HL-60/S4 treated with retinoic acid at 250 ng/mL for 4 days and 3 days (cell line): Measurements from ENCODE around the gene LEFTY2.
"Not testable (repeated sequence)": the region's sequence is repeated elsewhere in the genome, so short reads cannot be mapped to it uniquely, and the experiment has no call there.

Source experiments
- in situ Hi-C: fragments of 300-500 bp; cut with MboI; formaldehyde crosslinking; loops from 2 replicates; pipeline ENCODE4 v1.7.0; 2022; ENCODE audit warnings: low sequenced_read_pairs

LEFTY2 gene

GRCh38 chr1:225931270-225932136 is 9.5 kb downstream of the LEFTY2 start:
- in situ Hi-C loops, result no loop called here

- in situ Hi-C loops, result no loop called here
Observed at GRCh38 chr1:225930566-225930965, 10.5 kb downstream of the LEFTY2 start.

DNA sequence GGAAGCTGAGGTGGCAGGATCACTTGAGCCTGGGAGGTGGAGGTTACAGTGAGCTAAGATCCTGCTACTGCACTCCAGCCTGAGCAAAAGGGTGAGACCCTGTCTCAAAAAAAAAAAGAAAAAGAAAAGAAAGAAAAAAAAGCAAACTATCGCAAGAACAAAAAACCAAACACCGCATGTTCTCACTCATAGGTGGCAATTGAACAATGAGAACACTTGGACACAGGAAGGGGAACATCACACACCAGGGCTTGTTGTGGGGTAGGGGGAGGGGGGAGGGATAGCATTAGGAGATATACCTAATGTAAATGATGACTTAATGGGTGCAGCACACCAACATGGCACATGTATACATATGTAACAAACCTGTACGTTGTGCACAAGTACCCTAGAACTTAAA is 11.6 kb downstream of the LEFTY2 start:
- in situ Hi-C loops, result not testable (repeated sequence)

- in situ Hi-C loops, result no loop called here
Observed at GRCh38 chr1:225928186-225929175, 12.5 kb downstream of the LEFTY2 start.

DNA sequence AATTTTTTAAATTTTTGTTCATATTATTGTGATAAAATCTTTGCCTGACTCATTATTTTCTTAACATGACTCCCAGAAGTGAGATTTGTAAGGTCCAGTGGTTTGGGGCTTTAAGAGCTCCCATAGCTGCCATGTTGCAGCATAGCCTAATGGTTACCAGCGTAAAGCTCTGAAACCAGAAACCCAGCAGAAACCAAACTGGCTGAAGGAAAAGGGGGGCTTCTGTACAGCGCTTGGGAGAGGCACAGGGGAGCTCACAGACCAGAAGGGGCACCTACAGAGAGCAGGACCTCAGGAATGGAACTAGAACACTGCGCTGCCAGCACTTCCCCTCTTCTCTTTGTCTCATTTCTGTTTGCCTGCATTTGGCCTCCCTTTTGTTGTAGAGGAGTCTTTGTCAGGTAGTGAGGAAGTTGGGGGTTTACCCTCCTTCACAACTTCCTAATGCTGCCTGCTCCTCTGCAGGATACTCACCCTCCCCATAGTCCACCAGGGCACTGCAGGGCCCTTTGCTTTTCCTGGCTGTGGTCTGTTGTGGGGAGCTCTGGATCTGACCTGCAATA is 14.4 kb downstream of the LEFTY2 start:
- in situ Hi-C loops, result no loop called here

DNA sequence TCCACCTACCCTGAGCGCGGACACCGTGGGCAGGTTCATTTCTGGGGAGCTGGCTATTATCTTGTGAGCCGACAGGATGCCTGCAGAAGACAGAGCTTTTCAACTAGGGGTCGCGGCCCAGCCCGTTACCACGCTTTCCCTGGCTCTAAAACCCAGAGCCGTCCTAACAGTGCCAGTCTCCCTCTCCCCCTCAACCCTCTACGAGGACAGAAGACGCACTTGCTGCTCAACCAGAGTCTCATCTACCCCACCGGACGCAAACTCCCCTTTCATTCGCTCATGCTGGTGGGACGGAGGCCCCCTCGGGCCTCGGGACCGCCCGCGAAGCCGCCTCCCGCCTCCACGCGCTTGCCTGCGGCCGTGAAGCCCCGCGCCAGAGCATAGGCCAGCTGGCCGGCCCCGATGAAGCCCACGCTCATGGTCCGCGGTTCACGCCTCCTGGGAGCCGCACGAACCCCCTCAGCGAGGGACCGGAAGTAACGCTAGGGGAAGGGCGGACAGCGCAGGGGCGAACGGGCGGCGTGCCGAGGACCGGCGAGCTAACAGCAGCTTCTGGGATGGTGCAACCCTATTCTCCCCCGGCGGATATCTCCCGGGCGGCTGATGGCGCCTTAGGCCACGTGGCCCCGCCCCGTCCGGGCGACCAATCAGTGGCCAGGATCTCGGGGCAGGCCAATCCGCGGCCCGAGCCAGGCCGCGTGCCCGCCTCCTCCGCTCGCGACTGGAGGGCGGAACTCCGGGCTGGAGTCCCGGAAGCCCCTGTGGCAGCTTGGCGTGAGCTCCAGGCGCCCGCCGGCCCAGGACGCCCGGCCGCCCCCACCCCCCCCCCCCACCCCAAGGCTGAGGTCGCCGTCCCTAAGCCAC is 17.1 kb downstream of the LEFTY2 start, which contains the start of gene PYCR2:
Gene PYCR2, minus strand, starts transcription at position 559 of the 864 bp plus-strand sequence. Its CDS starts 140 bp downstream, at position 419.
- in situ Hi-C loops, result no loop called here

DNA sequence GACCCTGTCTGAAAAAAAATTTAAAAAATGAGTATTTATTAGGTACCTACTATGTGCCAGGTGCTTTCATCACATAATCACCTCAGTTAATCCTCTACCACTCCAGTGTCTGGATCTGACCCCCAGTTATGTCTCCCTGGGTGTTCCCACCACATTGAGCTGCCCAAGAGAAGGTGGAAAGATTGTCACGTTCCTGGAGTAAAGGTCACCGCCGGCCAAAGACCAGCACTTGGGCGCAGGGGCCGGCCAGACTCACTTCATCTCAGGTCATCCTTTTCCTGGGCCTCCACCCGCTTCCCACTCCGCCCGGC is 17.7 kb downstream of the LEFTY2 start:
- in situ Hi-C loops, result no loop called here

DNA sequence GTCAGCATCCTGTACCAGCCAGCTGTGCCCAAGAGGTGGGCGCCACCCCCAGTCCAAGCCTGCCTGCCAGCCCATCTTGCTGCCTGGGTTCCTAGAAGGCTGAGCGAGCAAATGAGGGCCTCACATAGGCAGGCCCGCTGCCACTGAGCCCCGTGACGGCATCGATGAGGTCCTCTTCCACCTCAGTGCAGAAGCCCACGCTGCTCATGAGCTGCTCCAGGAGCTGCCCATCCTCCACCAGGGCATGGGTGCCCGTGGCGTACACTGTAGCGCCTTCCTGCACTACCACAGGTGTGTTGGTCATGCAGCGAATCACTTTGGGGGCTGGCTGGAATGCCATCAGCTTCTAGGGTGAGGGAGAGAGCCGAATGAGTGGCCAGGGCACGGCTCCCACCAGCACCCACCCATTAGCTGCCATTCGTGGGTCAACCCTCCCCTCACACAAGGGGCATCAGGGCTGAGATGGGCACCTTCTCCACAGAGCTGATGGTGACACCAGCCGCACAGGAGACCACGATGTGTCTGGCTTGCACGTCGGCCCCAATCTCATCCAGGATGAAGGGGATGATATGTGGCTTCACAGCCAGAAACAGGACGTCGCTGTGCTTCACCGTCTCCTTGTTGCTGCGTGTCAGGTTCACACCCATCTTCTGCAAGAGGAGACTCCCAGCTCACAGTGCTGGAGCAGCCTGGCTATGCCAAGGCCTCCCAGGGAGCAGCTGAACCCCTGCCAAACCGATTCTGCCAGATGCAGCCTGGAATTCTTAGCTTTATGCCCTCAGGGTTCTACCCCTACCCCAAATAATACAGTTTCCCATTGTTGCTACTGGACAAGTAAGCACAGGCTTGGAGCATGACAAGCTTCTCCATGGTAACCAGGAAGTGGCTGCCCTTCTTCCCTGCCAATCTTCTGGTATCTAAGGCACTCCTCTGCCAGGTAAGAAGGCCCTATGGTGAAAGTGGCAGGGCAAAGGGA is 19.0 kb downstream of the LEFTY2 start:
- in situ Hi-C loops, result no loop called here

GRCh38 chr1:225919906-225920305 is 21.1 kb downstream of the LEFTY2 start:
- in situ Hi-C loops, result no loop called here

- in situ Hi-C loops, result no loop called here
Observed at GRCh38 chr1:225918280-225918679, 22.7 kb downstream of the LEFTY2 start.

- in situ Hi-C loops, result no loop called here
Observed at GRCh38 chr1:225917536-225917935, 23.5 kb downstream of the LEFTY2 start.

- in situ Hi-C loops, result no loop called here
Observed at GRCh38 chr1:225917101-225917500, 23.9 kb downstream of the LEFTY2 start.

GRCh38 chr1:225915538-225915991 is 25.5 kb downstream of the LEFTY2 start:
- in situ Hi-C loops, result no loop called here

GRCh38 chr1:225914947-225915346 is 26.1 kb downstream of the LEFTY2 start:
- in situ Hi-C loops, result no loop called here

GRCh38 chr1:225914391-225914790 is 26.6 kb downstream of the LEFTY2 start:
- in situ Hi-C loops, result no loop called here

DNA sequence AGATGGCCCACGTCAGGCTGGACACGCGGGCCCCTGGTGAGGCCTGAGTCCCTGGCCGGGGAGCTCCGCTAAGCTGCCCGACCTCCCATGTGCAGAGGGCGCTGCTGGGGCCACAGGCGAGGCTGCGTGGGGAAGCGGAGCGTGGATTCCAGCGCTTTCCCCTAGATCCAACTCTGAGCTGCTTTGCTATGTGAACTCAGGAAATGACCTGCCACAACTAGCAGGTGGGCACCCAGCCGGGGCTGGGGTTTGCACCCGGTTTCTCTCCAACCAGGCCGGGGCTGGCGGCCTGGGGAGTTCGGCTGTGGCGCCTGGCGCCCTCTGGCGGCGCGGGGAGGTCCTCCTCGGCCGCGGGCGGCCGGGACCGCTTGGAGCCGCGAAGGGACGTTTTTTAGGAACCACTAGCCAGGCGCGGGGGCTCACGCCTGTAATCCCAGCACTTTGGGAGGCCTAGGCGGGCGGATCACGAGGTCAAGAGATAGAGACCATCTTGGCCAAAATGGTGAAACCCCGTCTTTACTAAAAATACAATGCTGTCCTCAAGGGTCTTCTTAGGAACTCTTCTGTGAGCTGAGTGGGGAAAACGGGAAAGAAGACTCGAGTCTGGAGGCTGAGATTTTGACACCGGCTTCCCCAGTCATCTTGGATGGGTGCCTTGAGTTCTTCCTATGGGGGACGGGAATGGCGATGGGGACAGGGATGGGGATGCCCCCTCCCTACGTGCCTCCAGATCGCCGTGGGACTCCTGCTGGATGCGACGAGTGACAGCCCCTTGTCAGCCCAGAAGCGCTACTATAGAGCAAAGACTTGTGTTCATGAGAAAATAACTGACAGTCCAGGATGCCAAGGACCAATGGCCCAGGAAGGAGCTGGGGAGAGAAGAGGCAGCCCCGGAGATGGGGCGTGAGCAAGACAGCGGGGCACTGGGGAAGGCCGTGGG is 29.6 kb downstream of the LEFTY2 start:
- in situ Hi-C loops, result no loop called here

GRCh38 chr1:225909477-225909876 is 31.5 kb downstream of the LEFTY2 start:
- in situ Hi-C loops, result no loop called here

GRCh38 chr1:225908773-225909172 is 32.2 kb downstream of the LEFTY2 start:
- in situ Hi-C loops, result no loop called here
